Occipital lobe (tissue), 2 donors: Measurements from ENCODE around the gene TAC3. TPM values are rescaled to one million over a fixed set of nuclear protein-coding genes. Genes with fewer than 3 reads are reported as not detected.
"Not testable (repeated sequence)": the region's sequence is repeated elsewhere in the genome, so short reads cannot be mapped to it uniquely, and the experiment has no call there.

Source experiments
- DNase-seq: peaks from one replicate; lab custom pipeline; 2025; lab: John Stamatoyannopoulos, UW
- total RNA-seq: library from RNA; depleted of rRNA; stranded (reverse); fragments of >200 nt; gene quantifications from one replicate; pipeline ENCODE4 v1.2.3, GENCODE V29; 2014

TAC3 gene
- total RNA-seq: 1.6 TPM

GRCh38 chr12:57016348-57016747 lies at the start of gene TAC3:
TAC3 (minus strand) TSS chr12:57016529; CDS start chr12:57015797, 732 bp downstream.
- no peak for DNase-seq

GRCh38 chr12:57063991-57064685 lies 47.8 kb upstream of the TAC3 start:
- DNase-seq: no peak

- DNase-seq: no peak
These were observed 42.1 kb upstream of the TAC3 start for GRCh38 chr12:57058454-57058853.

GRCh38 chr12:57057067-57057751 lies 40.9 kb upstream of the TAC3 start:
- DNase-seq: no peak

GRCh38 chr12:57055824-57056223 lies 39.5 kb upstream of the TAC3 start:
- no peak for DNase-seq

GRCh38 chr12:57053901-57054300 lies 37.6 kb upstream of the TAC3 start:
- not testable (repeated sequence) for DNase-seq

GRCh38 chr12:57053146-57053545 lies 36.8 kb upstream of the TAC3 start:
- DNase-seq: not testable (repeated sequence)

- no peak for DNase-seq
These were observed 34.7 kb upstream of the TAC3 start for GRCh38 chr12:57051011-57051410.

GRCh38 chr12:57049890-57050289 lies 33.6 kb upstream of the TAC3 start, which contains the start of gene MYO1A:
MYO1A (minus strand) TSS chr12:57050129; CDS start chr12:57048323, 1,806 bp downstream.
- DNase-seq: no peak

- DNase-seq: no peak
These were observed 32.8 kb upstream of the TAC3 start for GRCh38 chr12:57049119-57049446.

- DNase-seq: no peak
These were observed 32.2 kb upstream of the TAC3 start for GRCh38 chr12:57048423-57049118.

GRCh38 chr12:57047981-57048380 lies 31.7 kb upstream of the TAC3 start:
- DNase-seq: no peak

- DNase-seq: no peak
These were observed 30.9 kb upstream of the TAC3 start for GRCh38 chr12:57046947-57047890.

GRCh38 chr12:57046086-57046791 lies 29.9 kb upstream of the TAC3 start:
- DNase-seq: no peak

GRCh38 chr12:57044889-57045288 lies 28.6 kb upstream of the TAC3 start:
- DNase-seq: no peak

GRCh38 chr12:57044468-57044867 lies 28.1 kb upstream of the TAC3 start:
- DNase-seq: no peak

- no peak for DNase-seq
These were observed 26.4 kb upstream of the TAC3 start for GRCh38 chr12:57042695-57043094.

- no peak for DNase-seq
These were observed 24.4 kb upstream of the TAC3 start for GRCh38 chr12:57040750-57041149.

- no peak for DNase-seq
These were observed 23.9 kb upstream of the TAC3 start for GRCh38 chr12:57040211-57040610.

GRCh38 chr12:57039016-57039798 lies 22.9 kb upstream of the TAC3 start:
- DNase-seq: no peak
